Mononuclear cell (primary cell): Measurements from ENCODE around the gene HES7. TPM values are rescaled to one million over a fixed set of nuclear protein-coding genes. Genes with fewer than 3 reads are reported as not detected.
A peak's percentile ranks its signal among the peaks of the same experiment; 100 is the strongest.

Experiments
- H3K27me3 ChIP-seq: 2 replicates; pipeline ENCODE4 v1.6.0; 2011; ENCODE audit warnings: low read length, control low read depth; ENCODE audit not compliant: insufficient read depth
- H3K4me1 ChIP-seq: 2 replicates; pipeline ENCODE4 v1.5.1; 2011; ENCODE audit warnings: mild to moderate bottlenecking, low read length, control low read depth; ENCODE audit not compliant: insufficient read depth
- H3K4me3 ChIP-seq: 2 replicates; pipeline ENCODE4 v1.5.1; 2011; ENCODE audit warnings: mild to moderate bottlenecking, low read length, moderate library complexity
- H3K9me3 ChIP-seq: 2 replicates; pipeline ENCODE4 v1.5.1; 2011; ENCODE audit warnings: low read depth, mild to moderate bottlenecking, control low read depth, low read length
- total RNA-seq: library from RNA; depleted of rRNA; stranded (reverse); fragments of >200 nt; gene quantifications from one replicate; pipeline ENCODE4 v1.2.3, GENCODE V29; 2012

Gene HES7
- total RNA-seq, 1 donor: not detected

GRCh38 chr17:8141045-8141444 lies 17.1 kb upstream of the HES7 start:
- Histone ChIP-seq H3K4me3 (no peak overlapping the region), H3K4me1 (peaks cover 29% of the 10 kb centered on the region), H3K27me3 (no peaks in the 10 kb centered on the region), H3K9me3 (no peaks in the 10 kb centered on the region)

GRCh38 chr17:8140065-8141029 lies 16.4 kb upstream of the HES7 start:
- no peaks in the 10 kb centered on the region for H3K9me3 ChIP-seq

GRCh38 chr17:8138672-8139371 lies 14.9 kb upstream of the HES7 start:
- H3K4me1 ChIP-seq: peaks cover 29% of the 10 kb centered on the region
- no peaks in the 10 kb centered on the region for H3K27me3 ChIP-seq
- H3K4me3 ChIP-seq: peak overlapping the region; percentile 43
- H3K9me3 ChIP-seq: no peaks in the 10 kb centered on the region

More at GRCh38 chr17:8140065-8141029, 16.4 kb upstream of the HES7 start:
- peaks cover 29% of the 10 kb centered on the region for H3K4me1 ChIP-seq
- H3K27me3 ChIP-seq: no peaks in the 10 kb centered on the region
- no peak overlapping the region for H3K4me3 ChIP-seq

- Histone ChIP-seq H3K9me3 (no peaks in the 10 kb centered on the region), H3K4me3 (peak overlapping the region; percentile 43), H3K4me1 (peaks cover 29% of the 10 kb centered on the region), H3K27me3 (no peaks in the 10 kb centered on the region)
Measured at GRCh38 chr17:8138374-8138671, 14.4 kb upstream of the HES7 start.

- Histone ChIP-seq H3K4me1 (peaks cover 29% of the 10 kb centered on the region), H3K4me3 (peak overlapping the region; percentile 43), H3K9me3 (no peaks in the 10 kb centered on the region), H3K27me3 (no peaks in the 10 kb centered on the region)
Measured at GRCh38 chr17:8137645-8138373, 13.9 kb upstream of the HES7 start.

- Histone ChIP-seq H3K9me3 (no peaks in the 10 kb centered on the region), H3K4me1 (peaks cover 14% of the 10 kb centered on the region), H3K4me3 (no peak overlapping the region), H3K27me3 (no peaks in the 10 kb centered on the region)
Measured at GRCh38 chr17:8133941-8134340, 10.0 kb upstream of the HES7 start.

GRCh38 chr17:8133399-8133798 lies 9.5 kb upstream of the HES7 start:
- Histone ChIP-seq H3K9me3 (no peaks in the 10 kb centered on the region), H3K4me1 (peaks cover 10% of the 10 kb centered on the region), H3K27me3 (peaks cover 2% of the 10 kb centered on the region), H3K4me3 (no peak overlapping the region)

- Histone ChIP-seq H3K27me3 (peaks cover 9% of the 10 kb centered on the region), H3K9me3 (no peaks in the 10 kb centered on the region), H3K4me3 (no peak overlapping the region), H3K4me1 (peaks cover 5% of the 10 kb centered on the region)
Measured at GRCh38 chr17:8131844-8132441, 8.0 kb upstream of the HES7 start.

- no peaks in the 10 kb centered on the region for H3K9me3 ChIP-seq
- no peak overlapping the region for H3K4me3 ChIP-seq
- H3K4me1 ChIP-seq: peaks cover 40% of the 10 kb centered on the region
- peaks cover 36% of the 10 kb centered on the region for H3K27me3 ChIP-seq
Measured at GRCh38 chr17:8128125-8128784, 4.3 kb upstream of the HES7 start.

- Histone ChIP-seq H3K4me1 (peaks cover 57% of the 10 kb centered on the region), H3K27me3 (peaks cover 50% of the 10 kb centered on the region), H3K4me3 (peak overlapping the region; percentile 47), H3K9me3 (no peaks in the 10 kb centered on the region)
Measured at GRCh38 chr17:8126491-8127066, 2.7 kb upstream of the HES7 start.

- H3K27me3 ChIP-seq: peaks cover 52% of the 10 kb centered on the region
- no peaks in the 10 kb centered on the region for H3K9me3 ChIP-seq
- peak overlapping the region; percentile 47 for H3K4me3 ChIP-seq
- H3K4me1 ChIP-seq: peaks cover 62% of the 10 kb centered on the region
Measured at GRCh38 chr17:8125947-8126490, 2.1 kb upstream of the HES7 start.

GRCh38 chr17:8125154-8125946 lies 1.4 kb upstream of the HES7 start:
- H3K9me3 ChIP-seq: no peaks in the 10 kb centered on the region
- H3K4me3 ChIP-seq: peak overlapping the region; percentile 47
- H3K27me3 ChIP-seq: peaks cover 56% of the 10 kb centered on the region
- H3K4me1 ChIP-seq: peaks cover 69% of the 10 kb centered on the region
